NCI-H1436 treated with DMSO at 0.1 percent for 48 hours (cell line): ENCODE measurements around the gene LMF2.

Source experiments
- DNase-seq: peaks from one replicate; lab custom pipeline; 2025; lab: John Stamatoyannopoulos, UW

LMF2 gene

DNA sequence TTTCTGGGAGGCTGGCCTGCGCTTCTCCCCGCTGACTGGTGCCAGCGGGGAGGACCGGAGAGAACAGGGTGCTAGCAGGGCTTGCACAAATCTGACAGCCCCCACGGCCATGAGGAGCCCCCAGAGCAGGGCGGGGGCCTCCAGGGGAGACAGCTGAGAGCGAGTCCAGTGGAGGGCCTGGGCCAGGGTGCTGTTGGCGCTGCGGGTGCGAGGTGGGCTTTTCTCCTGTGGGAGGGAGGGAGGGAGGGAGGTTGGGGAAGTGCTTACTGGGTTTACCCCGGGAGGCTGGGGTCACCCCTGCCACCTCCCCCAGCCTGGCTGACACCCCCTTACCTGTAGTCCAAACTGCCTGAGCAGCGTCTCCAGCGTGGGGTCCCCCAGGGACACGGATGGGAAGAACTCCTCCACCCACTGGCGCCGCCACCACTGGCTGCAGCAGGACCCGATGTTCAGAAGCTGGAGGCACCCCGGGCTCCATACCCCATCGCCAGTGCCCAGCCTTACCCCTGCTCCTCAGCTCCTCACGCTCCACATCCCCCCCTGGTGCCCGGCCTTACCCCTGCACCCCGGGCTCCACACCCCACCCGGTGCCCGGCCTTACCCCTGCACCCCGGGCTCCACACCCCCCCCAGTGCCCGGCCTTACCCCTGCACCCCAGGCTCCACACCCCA lies 3.9 kb downstream of the LMF2 start:
- DNase-seq: no peak

DNA sequence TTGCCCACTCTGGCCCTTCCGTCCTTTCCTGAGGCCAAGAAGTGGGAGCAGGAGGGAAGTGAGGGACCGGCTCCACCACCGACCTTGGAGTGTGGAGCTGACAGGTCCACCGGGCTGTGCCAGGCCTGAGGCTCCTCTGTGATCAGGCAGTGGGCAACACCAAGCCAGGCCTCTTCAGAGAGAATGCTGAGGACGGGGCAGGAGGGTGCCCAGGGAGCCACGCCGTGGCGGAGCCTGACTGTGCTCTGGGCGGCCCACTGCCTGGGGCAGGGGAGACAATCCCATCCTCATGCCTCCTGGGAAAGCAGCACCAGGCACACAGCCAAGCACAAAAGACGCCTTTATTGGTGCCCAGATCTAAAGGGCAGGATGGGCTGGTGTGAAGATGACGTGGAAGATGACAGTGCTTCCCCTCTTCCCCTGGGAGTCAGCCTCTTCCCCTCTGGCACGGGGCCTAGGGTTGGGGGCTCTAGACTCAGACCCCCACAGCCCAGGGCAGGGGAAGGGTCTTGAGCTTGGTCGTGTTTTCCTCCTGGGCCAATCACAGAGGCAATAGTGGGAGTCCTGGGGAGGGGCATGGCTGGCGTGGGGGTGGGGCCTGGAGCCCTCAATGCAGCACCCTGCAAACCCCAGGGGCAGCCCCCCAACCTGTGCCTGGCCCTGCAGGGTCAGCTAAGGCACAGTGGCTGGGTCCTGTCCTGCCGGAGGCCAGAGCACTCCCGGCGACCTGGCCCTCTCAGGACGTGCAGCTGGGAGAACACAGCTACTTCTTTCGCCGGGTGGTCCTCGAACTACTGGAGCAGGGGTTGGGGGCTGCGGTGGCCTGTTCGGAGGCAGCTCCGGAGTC lies 4.7 kb downstream of the LMF2 start:
- no peak for DNase-seq

DNA sequence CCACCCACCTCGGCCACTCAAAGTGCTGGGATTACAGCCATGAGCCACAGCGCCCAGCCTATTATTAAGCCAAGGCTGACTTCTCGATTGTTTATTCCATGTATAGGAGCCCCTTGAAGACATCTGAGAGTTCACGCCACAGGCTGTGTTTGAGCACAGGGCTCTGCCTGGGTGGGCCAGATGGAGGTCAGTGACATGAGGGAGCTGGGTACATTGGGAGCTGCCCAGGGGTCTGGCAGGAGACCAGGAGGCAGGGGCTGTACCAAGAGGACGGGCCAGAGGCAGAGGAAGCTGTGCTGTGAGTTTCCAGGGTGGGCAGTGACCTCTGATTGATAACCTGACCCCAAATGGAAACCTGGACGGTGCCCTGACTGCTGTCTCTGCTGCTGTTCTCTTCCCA lies 5.4 kb downstream of the LMF2 start:
- no peak for DNase-seq

DNA sequence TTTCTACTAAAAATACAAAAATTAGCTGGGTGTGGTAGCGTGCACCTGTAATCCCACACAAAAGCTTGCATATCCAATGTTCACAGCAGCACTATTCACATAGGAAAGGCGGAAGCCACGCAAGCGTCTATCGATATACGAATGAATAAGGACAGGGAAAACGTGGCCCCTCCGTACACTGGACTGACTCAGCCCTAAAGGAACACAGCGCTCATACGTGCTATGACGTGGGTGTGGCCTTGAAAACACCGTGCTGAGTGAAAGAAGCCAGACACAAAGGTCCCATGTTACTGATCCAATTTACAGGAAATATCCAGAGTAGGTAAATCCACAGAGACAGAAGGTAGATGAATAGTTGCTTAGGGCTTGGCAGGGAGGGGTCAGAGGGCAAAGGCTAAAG lies 7.0 kb downstream of the LMF2 start:
- no peak for DNase-seq

DNA sequence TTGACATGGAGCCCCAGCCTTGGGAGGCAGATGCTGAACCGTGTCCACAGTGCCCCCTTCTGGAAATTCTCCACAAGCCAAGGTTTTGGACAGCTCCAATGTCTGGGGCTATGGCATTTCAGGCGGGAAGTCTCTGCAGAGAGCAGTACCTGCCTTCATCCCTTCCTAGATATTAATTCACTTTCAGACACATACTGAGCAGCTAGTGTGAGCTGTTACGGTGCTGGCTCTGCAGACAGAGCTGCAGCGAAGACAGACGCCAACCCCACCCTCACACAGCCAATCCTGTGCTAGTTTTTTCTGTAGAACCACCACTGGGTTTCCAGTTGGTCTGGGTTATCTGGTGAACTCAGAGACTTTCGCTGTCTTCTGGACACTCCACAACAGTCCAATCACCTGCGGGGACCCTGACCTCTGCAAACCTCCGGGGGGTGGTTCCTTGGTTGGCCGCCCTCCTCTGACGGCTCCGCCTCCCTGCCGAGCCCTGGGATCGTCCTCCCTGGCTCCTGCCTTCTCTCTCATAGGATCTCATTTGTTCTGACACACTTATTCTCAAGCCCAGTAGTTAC lies 9.1 kb downstream of the LMF2 start:
- no peak for DNase-seq

DNA sequence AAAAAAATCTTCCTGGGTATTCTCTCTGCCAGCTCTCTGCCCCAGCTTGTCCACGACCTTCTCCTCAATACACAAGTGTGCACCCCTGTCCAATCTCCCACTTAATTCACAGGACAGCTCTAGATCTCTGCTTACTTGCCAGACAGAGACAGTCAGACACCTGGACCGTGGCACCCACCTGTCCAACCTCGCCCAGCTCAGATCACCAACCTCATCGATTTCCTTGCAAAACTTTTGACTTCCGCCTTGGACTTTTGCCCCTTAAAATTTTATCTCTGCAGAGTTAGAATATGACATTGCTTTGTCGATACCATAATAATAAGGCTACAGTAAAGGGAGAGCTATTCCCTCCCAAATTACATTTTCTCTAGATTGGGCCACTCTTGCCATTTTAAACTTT lies 10.4 kb downstream of the LMF2 start:
- DNase-seq: no peak

DNA sequence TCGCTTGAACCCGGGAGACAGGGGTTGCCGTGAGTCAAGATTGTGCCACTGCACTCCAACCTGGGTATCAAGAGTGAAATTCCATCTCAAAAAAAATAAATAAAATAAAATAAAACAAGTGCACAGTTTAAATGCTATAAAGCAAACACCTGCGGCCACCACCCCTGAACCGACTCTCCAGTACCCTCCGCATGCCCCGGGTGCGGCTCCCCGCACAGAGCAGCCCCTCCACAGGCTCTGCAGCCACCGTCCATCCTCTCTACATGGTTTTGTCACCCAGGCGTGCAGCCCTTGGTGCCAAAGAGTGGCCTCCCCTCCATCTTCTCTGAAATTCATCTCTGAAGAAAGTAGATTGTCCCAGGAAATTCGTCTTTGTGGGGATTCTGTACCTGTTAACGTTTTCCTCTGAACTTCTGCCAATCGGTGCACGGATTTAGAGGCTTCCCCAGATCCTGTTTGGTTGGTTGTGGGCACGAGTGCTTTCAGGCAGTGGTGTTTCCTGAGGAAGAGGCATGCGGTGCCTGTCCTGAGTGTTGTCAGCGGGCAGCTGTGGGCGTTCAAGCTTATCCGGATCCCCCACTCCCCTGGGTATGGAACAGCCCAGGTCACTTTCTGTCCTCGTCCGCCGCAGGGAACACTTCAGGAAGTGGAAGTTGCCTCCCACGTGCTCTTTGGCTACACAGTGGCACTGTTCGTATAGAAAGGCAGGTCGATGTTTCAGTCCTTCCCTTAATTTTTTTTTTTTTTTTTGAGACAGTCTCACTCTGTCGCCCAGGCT lies 16.8 kb downstream of the LMF2 start:
- no peak for DNase-seq

DNA sequence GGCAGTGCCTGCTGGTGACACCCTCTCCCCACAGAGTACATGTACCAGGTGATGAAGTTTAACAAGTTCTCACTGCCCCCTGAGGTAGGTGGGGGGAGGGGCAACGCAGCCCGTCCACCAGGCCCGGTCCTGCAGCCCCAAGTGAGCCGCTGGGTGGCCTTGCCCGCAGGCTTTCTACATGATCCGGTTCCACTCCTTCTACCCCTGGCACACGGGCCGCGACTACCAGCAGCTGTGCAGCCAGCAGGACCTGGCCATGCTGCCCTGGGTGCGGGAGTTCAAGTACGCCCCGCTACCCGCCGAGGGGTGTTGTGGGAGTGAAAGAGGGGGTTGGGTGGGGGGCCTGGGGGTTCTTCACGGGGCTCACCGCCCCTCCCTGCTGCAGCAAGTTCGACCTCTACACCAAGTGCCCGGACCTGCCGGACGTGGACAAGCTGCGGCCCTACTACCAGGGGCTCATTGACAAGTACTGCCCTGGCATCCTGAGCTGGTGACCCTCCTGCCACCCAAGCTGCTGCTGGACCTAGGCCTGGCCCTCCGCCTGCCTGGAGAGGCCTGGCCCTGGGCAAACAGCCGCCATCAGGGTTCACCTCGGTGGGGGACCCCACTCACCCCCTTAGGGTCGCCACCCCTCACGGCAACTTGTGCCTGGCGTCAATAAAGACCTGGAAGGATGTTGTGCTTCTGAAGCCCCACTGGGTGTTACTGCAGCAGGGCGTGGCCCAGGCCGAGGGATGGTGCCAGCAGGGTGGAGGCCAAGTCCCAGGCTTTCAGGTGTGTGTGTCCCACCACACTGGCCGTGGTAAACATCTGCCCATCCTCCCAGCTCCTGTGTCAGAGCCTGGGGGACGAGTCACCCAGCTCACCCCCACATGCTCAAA lies 17.9 kb downstream of the LMF2 start:
- DNase-seq: no peak

DNA sequence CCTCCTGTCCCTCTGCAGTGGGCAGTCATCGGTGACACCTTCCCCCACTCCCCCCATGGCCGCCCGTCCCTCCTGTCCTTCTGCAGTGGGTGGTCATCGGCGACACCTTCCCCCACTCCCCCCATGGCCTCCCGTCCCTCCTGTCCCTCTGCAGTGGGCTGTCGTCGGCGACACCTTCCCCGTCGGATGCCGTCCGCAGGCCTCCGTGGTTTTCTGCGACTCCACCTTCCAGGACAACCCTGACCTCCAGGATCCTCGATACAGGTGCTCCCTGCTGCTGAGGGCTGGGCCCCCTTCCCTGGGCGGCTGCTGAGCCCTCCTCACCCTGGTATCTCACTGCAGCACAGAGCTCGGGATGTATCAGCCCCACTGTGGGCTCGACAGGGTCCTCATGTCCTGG lies 18.6 kb downstream of the LMF2 start:
- DNase-seq: no peak

DNA sequence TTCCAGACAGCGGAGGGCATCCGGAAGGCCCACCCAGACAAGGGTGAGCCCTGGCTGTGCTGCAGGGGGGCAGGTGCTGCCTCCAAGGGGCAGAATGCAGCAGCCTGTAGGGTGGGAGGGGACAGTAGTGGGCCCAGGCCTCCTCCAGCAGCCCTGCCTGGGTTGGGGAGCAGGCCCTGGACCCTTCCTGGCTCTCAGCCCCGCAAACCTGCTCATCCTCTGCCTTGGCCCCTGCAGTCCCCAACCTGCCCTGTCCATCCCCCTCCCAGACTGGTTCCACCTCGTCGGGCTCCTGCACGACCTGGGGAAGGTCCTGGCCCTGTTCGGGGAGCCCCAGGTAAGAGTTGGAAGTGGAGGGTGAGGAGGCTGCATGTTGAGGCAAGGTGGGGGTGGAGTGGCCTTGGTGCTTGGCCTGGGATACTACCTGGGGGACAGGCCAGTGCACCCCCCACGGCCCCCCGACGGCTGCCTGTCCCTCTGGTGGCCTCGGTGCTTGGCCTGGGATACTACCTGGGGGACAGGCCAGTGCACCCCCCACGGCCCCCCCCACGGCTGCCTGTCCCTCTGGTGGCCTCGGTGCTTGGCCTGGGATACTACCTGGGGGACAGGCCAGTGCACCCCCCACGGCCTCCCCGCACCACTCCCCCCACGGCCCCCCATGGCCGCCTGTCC lies 19.4 kb downstream of the LMF2 start:
- no peak for DNase-seq

DNA sequence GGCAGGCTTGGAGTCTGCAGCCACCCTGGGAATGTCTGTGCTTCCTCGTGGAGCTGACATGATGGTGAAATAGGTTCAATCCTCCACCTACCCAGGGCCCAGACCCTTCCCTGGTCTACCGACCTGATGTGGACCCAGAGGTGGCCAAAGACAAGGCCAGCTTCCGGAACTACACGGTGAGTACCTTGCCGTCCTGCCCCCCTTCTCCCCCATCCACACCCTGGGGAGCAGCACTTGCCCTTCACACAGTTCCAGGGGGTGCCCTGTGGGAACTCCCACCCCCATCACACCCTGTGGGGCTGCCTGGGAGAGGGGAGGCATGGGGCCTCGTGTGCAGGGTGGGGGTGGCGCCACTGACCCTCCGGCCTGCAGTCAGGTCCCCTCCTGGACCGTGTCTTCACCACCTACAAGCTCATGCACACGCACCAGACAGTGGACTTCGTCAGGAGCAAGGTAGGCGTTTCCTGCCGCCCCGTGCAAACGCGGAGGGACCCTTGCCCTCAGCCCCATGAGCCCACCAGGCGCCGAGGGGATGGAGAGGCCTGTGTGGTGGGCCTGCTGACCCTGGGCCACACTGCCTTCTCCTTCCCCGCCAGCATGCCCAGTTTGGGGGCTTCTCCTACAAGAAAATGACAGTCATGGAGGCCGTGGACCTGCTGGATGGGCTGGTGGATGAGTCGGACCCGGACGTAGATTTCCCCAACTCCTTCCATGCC lies 20.1 kb downstream of the LMF2 start:
- no peak for DNase-seq

DNA sequence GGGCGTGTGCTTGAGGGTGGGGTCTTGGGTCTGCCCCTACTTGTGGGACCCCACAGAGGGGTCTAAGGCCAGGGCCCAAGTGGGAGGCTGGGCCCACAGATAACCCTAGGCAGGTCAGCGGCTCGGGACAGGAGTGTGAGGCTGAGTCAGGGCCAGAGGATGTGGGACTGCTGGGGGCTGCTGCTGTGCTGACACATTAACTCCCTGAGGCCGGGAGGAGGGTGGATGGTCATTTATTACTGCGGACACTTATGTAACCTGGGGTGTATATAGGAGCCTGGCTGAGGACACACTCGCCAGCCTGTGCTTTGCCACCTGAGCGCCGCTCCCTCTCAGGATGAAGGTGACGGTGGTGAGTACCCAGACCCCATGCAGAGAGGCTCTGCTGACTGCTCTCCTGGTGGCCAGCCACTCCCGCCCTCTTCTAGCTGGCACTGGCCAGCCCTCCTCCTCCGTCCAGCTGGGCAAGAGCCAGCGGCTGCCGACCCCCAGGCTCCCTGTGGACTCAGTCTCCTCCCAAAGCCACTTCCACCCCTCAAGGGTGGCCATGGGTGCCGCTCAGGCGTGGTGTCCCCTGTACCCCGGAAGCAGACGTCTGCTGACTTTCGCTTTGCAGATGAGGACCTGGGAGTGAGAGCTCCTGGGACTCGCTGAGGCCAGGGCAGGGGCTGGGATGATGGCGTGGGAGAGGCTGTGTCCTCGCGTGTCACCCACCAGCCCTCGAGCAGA lies 20.8 kb downstream of the LMF2 start, which contains the start of gene MIOX:
TSS of gene MIOX (plus strand) at position 299 of the 729 bp plus-strand sequence. CDS start at position 338, 39 bp downstream.
- DNase-seq: no peak

DNA sequence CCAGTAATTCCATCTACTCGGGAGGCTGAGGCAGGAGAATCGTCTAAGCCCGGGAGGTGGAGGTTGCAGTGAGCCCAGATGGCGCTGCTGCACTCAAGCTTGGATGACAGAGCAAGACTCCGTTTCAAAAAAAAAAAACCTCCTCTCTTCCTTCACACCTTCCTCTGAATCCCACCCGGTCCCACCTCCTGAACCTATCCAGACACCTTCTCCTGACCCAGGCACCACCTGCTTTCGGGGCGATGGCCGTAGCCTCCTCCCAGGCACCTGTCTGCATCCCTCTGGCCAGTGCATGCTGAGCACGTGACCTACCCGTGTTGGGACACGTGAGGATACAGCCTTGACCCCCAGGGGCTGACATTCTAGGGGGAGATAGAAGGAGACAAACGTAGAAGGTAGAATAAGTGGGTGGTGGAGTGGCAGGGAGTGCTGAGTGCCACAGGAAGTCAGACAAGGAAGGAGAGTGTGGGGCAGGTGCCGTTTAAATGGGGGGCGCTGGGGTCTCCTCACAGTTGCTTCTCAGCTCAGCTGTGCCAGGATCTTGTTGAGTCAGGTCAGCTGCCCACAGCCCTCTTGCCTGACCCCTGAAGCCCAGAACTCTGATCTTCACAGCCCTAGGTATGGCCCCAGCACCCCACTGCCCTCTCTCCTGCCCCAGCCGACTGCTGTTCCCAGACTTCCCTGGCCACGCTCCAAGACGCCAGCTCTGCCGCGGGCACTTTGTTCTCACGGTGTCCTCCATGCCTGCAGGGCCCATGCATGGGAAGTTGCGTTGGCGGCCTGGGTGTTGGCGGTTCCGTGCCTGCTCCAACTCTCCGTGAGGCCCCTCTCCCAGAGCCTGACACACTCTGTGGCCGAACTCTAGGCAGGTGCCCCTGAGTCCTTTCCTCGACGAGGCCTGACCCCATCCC lies 22.0 kb downstream of the LMF2 start:
- DNase-seq: no peak

DNA sequence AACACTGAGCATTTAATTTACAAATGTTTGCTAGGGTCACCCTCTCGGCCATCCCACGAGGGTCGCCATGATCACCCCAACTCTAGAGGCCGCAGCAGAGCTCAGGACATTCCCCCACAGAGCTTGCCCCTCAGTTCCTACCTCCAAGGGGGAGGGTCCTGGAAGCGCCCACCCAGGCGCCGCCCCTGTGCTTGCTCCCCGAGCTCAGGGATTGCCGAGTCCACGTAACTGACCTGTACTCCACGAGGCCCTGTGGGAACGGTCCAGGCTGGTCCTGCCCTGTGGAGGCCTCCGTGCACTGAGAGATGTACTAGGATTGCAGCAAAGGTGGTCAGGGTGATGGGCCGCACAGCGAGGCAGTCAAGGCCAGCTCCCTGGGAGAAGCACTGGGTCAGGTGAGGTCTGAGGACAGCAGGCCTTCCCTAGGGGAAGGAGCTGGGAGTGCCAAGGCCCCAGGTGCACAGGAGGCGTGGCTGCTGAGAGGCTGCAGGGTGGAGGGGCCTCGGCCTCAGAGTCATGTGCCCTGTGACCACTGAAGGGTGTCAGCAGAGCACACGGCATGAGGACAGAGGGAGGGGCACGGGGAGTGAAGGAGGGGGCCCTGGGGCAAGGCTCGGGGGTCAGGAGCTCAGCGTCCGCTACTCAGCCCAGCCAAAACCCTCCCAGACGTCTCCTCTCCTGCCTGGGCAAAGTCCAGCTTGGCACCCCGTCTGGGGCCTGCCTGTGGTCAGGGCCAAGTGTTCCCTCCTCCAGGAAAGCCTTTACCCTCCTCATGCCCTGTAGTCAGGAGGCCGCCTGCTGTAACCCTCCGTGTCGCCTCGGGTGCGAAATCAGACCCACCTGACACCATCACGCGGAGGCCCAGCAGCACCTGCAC lies 23.3 kb downstream of the LMF2 start:
- DNase-seq: no peak

DNA sequence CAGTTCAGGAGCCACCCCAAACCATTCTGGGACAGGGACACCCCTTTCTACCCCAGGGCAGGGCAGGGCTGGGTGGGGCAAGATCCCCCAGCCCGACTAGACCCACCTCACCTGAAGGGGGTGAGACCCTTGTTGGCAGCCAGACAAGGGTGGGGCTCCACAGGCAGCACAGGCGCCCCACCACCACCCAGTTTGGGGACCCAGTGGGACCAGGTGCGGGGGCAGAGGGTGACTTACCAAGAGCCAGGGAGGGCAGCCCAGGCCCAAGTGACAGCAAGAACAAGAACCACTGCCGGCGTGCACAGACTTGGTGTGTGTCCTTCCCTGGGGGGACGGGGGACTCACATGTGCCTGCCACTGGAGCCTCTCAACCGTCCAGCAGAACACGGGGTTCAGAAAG lies 23.9 kb downstream of the LMF2 start:
- DNase-seq: no peak

DNA sequence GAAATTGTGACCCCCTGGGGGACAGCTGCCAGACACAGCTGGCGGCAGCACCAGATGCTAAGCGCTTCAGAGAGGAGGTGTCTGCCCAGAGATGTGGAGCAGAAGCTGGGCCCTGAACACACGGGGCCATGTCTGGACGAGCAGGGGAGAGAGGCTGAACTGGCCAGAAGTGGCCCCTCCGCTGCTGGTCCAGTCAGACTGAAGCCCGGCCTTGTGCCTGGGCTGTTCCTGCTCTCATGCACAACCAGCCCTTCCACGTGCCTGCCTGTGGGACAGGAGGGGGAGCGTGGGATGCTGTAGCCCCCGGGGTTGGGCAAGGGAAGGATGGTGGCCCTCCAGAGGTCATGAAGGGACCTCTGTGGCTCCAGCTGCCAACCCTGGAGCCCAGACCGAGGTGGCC lies 24.4 kb downstream of the LMF2 start:
- no peak for DNase-seq
